CMK (cell line): ENCODE measurements around the gene DCBLD1.

Experiments
- DNase-seq: peaks from one replicate; pipeline ENCODE4 v3.0.0-alpha.2; 2010; ENCODE audit warnings: low read depth

The DCBLD1 gene

DNA sequence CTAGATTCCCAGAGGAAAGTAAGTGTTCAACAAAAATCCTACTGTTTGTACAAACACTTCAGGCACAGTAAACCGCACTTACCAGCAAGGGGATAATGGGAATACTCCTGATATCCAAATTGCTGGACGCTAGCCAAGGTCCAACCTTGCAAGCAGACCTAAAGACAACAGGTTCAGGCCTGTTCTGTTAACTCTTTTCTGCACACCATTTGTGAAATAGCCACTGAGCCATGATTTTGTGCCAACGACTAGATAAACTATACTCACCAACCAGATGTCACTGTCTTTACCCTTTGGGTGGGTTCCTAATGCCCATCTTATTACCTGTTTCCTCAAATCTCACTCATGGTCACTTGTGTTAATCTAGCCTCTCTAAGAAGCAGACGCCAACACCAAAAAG lies 76.3 kb downstream of the DCBLD1 start:
- no peak for DNase-seq

DNA sequence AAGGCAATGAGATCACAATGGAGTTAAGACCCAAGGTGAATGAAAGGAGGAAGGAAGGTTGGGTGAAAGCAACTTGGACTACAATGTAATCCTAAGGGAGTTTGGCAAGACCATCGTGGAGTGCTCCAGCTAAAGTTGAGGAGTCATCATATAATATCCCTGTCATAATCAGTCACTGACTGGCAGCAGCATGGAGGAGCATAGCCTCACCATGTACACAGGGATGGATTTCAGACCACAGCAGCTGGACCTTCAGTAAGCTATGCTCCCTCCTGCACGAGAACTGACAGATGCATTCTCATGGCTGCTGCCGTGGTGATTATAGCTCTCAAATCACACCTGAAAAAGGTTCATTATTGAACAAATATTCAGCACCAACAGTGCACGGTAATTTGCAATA lies 76.8 kb downstream of the DCBLD1 start:
- no peak for DNase-seq

DNA sequence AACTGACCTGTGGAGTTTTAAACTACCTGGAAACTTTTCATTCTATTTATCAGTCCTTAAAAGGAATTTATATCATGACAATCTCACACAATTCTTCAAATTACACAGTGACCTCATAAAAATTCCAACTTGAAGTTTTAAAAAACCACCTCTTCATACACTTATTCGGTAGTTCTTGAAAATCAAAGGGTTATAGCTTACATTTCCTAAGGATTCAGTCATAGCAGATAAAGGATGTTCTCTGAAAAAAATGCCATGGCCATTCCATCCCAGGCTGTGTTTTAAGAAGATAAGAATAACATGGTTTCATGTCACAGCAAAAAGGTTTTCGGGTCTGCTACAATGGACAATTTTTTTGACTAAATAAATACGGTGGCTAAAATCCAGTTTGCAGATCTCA lies 78.7 kb downstream of the DCBLD1 start:
- no peak for DNase-seq

DNA sequence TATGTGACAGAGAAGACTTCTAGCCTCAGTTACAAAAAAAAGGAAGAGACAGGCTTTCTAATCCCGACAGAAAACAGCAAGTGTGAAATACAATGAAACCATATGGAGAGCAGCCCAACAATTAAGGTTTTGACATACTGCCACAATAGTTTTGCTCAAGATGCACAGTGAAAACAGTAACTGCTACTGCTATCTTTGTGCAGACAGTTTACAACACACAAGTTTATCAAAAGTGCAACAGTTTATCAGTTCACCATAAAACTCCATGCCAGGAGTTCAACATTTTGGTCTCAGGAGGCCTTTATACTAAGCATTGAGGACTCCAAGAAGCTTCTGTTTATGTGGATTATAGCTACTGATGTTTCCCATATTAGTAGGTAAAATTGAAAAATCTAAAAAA lies 82.2 kb downstream of the DCBLD1 start:
- no peak for DNase-seq

DNA sequence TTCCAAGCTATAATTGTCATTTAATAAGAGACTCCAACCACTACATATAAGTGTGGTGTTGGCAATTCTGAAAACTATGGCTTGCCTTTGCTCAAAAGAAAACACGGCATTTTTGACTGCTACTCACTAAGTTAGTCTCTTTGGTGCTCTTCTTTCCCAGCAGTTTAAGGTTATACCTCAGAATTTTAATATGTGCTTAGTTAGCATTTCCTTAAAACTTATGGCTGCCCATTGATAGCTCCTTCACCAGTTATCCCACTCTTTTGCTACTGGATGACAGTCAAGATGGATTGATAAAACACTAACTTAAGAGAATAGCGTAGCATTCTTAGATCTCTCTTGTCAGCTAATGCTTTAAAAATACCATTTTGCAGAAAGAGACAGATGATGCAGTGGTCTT lies 85.8 kb downstream of the DCBLD1 start:
- DNase-seq = no peak

DNA sequence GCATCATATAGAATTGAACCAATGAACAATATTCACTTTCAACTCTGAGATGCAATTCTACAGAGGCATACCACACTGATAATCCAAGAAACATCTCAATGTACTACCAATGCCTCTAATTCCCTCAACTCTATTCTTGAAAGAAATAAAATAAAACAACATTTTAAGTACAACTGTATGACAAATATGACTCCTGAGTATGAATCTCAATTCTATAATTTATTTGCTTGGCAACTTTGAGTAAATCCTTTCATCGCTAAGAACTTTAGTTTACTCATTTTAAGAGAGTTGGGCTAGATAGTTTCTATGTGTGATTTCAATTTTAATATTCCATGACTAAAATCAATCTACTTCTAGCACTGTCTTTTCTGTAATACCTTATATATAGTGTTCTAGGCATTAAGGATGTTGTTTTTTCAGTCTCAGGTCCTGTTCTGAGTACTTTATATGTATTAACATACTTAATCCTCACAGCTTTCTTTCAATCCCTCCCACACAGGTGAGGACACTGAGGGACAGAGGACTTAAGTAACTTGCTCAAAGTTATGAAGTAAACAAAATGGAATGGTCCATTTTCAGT lies 86.4 kb downstream of the DCBLD1 start:
- DNase-seq = no peak

DNA sequence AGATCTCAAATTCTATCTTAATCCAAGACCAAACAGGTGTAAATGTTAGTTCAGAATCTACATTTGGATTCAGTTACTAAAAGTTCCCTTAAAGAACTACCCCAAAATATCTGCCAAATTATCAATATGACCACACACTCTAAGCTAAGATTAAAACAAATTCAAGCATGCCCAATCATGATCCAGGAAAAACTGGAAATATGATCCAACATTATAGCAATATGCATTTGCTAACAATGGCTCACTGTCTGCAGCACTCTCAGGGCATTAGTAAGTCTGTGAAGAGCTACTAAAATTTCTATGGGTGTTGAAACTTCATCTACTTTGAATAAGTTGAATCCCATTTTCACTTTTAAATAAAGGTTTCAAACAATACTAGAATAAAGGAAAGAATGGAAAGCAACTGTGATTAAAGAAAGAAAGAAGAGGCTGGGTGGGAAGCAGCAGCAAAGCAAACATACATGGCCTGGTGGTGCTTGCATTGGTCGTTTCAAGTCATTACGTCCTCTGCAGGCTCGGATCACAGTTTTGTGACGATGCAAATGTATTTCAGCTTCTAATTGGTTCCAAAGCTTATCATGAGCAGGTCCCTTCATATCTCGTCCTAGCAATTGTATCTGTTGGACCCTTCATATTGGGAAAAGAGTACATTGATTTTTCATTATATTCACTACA lies 90.7 kb downstream of the DCBLD1 start:
- DNase-seq = no peak

DNA sequence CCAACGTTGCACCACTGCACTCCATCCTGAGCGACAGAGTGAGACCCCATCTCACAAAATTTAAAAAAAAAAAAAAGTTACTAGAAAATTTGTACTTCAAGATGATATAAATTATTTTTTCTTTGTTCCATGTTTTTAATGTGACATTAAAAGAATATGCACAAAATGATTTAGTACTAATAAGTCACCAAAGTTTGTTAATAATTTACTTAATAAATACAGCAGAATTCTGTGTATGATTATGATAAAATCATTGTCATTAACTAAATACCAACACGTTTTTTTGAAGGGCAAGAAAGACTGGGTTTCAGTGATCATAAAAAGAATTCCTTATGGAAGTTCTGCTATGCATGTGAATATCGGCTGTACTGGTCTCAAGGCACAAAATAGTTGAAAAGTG lies 91.7 kb downstream of the DCBLD1 start:
- DNase-seq = no peak

DNA sequence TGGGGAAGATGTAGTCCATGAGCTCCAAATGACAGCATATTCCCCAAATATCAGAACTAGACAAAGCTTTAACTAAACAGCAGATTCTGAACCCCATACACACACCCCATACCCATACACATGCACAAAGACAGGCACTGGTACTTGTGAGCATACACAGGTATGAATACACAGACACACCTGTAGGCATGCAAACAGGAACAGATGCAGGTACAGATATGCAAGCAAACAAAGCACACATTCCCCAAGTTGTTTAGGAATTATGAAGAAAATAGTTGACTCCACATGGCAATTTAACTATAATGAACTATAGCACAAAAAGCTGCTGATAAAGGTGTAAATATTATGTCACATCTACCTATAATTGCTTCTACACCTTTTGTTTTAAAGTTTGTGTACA lies 103.2 kb downstream of the DCBLD1 start:
- no peak for DNase-seq

DNA sequence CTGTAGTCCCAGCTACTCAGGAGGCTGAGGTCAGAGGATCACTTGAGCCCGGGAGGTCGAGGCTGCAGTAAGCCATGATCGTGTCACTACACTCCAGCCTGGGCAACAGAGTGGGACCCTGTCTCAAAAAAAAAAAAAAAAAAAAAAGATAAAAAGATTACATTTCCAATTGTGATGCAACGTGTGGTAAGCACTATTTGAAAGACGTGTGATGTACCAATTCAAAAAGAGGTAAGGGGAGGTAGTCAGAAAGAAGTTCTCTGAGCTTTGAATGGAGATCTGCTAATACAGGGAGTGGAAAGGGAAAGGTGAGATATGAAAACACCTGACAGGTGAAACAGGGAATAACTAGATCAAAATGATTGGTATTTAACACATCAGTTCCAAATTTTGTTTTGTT lies 108.0 kb downstream of the DCBLD1 start:
- DNase-seq = no peak

DNA sequence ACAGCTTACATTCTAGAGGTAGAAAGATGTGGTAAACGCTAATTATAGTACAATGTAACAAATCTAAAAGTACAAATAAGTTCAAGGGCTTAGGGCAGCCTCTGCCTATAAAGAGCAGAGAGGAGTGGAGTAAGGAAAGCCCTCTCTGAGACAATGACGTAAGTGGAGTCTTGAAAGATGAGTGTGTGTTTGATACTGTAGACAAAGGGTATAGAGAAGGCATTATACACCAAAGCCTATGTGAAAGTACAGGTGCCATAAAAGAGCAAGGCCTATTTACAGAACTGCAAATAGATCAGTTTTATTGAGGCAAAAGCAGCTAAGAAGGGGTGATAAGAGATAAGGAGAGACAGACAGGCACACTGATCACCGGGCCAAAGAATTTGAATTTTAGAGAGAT lies 108.9 kb downstream of the DCBLD1 start:
- DNase-seq = no peak

DNA sequence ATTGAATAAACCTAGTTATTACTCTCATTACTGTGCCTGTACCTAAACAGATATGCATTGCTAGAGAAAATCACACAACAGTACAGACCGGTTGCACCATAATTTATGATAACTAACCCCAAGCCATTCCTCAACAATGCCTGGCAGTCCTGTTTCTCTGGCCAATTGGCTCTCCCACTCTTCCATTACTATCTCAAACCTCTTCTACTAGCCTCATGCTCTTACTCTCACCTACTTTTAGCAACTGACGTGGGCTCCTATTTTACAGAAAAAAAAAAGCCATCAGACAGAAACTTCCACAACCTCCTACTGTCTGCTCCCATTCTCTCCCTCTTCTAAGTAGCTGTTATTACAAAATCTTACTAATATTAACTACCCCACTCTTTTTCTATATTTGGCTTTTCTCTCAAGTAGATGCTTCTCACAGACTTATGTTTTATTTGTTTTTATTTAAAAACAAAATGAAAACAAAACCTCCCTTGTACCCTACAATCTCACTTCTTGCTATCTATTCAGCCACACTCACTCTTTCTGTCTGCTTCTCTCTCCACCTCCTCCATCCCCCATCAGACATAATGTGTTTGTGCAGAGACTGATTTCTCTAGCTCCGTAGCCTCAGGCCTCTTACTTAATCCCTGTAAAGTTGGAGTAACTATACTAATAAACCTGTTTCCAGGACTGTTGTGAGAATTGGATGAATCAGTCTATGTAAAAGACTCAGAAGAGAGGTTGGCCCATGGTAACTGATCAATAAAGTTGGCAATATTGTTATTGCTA lies 110.7 kb downstream of the DCBLD1 start:
- DNase-seq = no peak

DNA sequence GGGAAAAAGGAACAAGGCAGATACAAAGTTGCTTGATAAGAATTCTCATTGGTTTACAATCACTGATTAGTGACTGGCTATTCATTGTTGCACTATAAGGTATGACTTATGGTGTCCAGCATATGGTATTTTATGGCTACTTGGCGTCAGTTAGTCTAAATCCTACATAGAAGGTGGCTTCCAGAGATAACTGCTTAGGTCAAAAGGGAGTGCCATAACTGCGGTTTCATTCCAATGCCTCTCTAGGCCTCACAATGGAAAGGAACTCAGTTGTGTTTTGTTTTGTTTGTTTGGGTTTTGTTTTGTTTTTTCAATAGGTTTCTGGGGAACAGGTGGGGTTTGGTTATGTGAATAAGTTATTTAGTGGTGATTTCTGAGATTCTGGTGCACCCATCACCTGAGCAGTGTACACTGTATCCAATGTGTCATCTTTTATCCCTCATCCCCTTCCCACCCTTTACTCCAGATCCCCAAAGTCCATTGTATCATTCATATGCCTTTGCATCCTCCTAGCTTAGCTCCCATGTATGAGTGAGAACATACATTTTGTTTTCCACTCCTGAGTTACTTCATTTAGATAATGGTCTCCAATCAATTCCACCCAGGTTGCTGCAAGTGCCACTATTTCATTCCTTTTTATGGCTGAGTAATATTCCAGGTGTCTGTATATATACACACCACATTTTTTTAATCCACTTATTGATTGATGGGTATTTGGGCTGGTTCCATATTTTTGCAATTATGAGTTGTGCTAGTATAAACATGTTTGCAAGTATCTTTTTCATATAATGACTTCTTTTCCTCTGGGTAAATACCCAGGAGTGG lies 112.8 kb downstream of the DCBLD1 start:
- DNase-seq = no peak

DNA sequence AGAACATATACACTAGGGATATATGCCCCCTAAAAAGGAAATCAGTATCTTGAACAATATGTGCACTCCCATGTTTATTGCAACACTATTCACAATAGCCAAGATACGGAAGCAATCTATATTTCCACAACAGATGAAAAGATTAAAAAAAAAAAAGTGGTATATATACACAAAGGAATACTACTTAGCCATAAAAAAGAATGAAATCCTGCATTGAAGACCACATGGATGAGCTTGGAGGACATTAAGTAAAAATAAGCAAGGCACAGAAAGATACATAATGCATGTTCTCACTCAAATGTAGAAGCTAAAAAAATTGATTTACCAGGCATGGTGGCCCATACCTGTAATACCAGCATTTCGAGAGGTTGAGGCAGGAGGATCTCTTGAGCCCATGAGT lies 115.3 kb downstream of the DCBLD1 start:
- DNase-seq = no peak
